Suprapubic skin (tissue), 4 donors: ENCODE measurements around the gene ENO1.

Experiments
- EP300 ChIP-seq: sonication (generic); formaldehyde crosslinking; IDR thresholded peaks from one replicate; pipeline ENCODE4 v1.6.1; 2017; ENCODE audit warnings: antibody characterized with exemption
- POLR2AphosphoS5 ChIP-seq, 3 donors: sonication (generic); formaldehyde crosslinking; IDR thresholded peaks; one replicate each; pipeline ENCODE4 v1.6.1; 2017; ENCODE audit warnings: antibody characterized with exemption in 3 of 3

GRCh38 chr1:8866173-8866791 is 12.2 kb downstream of the ENO1 start:
- TF ChIP-seq EP300 (no peak), POLR2AphosphoS5 (IDR thresholded peaks at IDR 0.05) (no peak)
